A549 (cell line): Measurements from ENCODE around the gene SNORC. TPM values are rescaled to one million over a fixed set of nuclear protein-coding genes. Genes with fewer than 3 reads are reported as not detected.

Experiments used
- ATAC-seq, 2 experiments: fragments of 200-7000 bp in 1 of 2; fragments of >200 bp in 1 of 2; cut with Nextera tagmentation in 1 of 2; cut with Tn5 transposase in 1 of 2; 3 replicates each; pipeline versions ENCODE4 v1.8.0 to v1.9.1; 2018 to 2020; ENCODE audit warnings: mild to moderate bottlenecking in 1 of 2, moderate library complexity in 1 of 2
- CTCF ChIA-PET: fragments of 300-600 bp; sonication (Branson Sonifier 250); formaldehyde crosslinking; extraction: SDS; loops from one replicate; lab custom pipeline; 2021; ENCODE audit warnings: antibody characterized with exemption, inconsistent platforms; lab: Yijun Ruan, JAX
- POLR2A ChIA-PET: fragments of 350-600 bp; formaldehyde crosslinking; extraction: SDS; loops from one replicate; lab custom pipeline; 2021; ENCODE audit warnings: antibody characterized with exemption, inconsistent platforms; lab: Yijun Ruan, JAX
- DNase-seq, 2 experiments: peaks; one replicate each; pipeline versions ENCODE4 v3.0.0 to v3.0.0-alpha.2; 2011 to 2016; ENCODE audit warnings: low read depth in 1 of 2, low spot score in 1 of 2
- FAIRE-seq: peaks from 2 replicates; lab custom pipeline; 2011; peaks lifted over from hg19 to GRCh38; lab: Jason Lieb, UNC
- H3K27ac ChIP-seq, 2 experiments: fragments of >200 bp; sonication (Bioruptor Twin); formaldehyde crosslinking; 3 replicates each; pipeline ENCODE4 v1.5.1; 2016 to 2017
- H3K4me1 ChIP-seq: fragments of >200 bp; sonication (Bioruptor Twin); formaldehyde crosslinking; 3 replicates; pipeline ENCODE4 v1.6.1; 2016
- H3K4me2 ChIP-seq: fragments of >200 bp; sonication (Bioruptor Twin); formaldehyde crosslinking; 3 replicates; pipeline ENCODE4 v1.6.1; 2016
- H3K4me3 ChIP-seq: fragments of >200 bp; sonication (Bioruptor Twin); formaldehyde crosslinking; 3 replicates; pipeline ENCODE4 v1.5.1; 2016
- H3K9me3 ChIP-seq: fragments of >200 bp; sonication (Bioruptor Twin); formaldehyde crosslinking; 3 replicates; pipeline ENCODE4 v1.6.1; 2016
- BCL3 ChIP-seq: fragments of >200 bp; sonication (Bioruptor Twin); formaldehyde crosslinking; IDR thresholded peaks from 3 replicates; pipeline ENCODE4 v1.6.1; 2016
- BHLHE40 ChIP-seq: IDR thresholded peaks from 2 replicates; pipeline ENCODE4 v1.6.1; 2012; ENCODE audit warnings: low read depth, low read length, inconsistent platforms
- CBX2 ChIP-seq: fragments of 200-600 bp; sonication (generic); IDR thresholded peaks from 2 replicates; pipeline ENCODE4 v1.6.1; 2016; ENCODE audit warnings: low read depth, mild to moderate bottlenecking, borderline replicate concordance
- CHD4 ChIP-seq: fragments of 200-600 bp; sonication (generic); IDR thresholded peaks from 2 replicates; pipeline ENCODE4 v1.6.1; 2016; ENCODE audit warnings: antibody characterized with exemption, mild to moderate bottlenecking, borderline replicate concordance
- EHMT2 ChIP-seq: fragments of 200-600 bp; sonication (generic); IDR thresholded peaks from 2 replicates; pipeline ENCODE4 v1.6.1; 2016; ENCODE audit warnings: antibody characterized with exemption, low read depth, mild to moderate bottlenecking, moderate library complexity
- EP300 ChIP-seq, 2 experiments: fragments of >200 bp; sonication (Bioruptor Twin); formaldehyde crosslinking; IDR thresholded peaks; 2 replicates in 1 of 2; 3 replicates in 1 of 2; pipeline ENCODE4 v1.6.1; 2016 to 2017
- FOSB ChIP-seq: fragments of 250-450 bp; sonication (Bioruptor Pico); IDR thresholded peaks from 2 replicates; pipeline ENCODE4 v1.5.0; 2020; ENCODE audit warnings: mild to moderate bottlenecking, moderate library complexity
- FOSL2 ChIP-seq, 2 experiments: fragments of 450-650 bp in 1 of 2; fragments of >200 bp in 1 of 2; sonication (Bioruptor Twin) in 1 of 2; formaldehyde crosslinking; IDR thresholded peaks; 2 replicates each; pipeline versions ENCODE4 v1.5.0 to v1.6.1; 2016 to 2020; ENCODE audit warnings: mild to moderate bottlenecking in 1 of 2, moderate library complexity in 1 of 2
- FOXS1 ChIP-seq: fragments of 250-450 bp; sonication (Bioruptor Pico); IDR thresholded peaks from 2 replicates; pipeline ENCODE4 v1.5.0; 2020; ENCODE audit warnings: mild to moderate bottlenecking, moderate library complexity
- GATA3 ChIP-seq: IDR thresholded peaks from 2 replicates; pipeline ENCODE4 v1.6.1; 2012; ENCODE audit warnings: borderline replicate concordance
- HEYL ChIP-seq: fragments of 250-450 bp; sonication (Bioruptor Pico); IDR thresholded peaks from 2 replicates; pipeline ENCODE4 v1.8.0; 2021; ENCODE audit warnings: mild to moderate bottlenecking, moderate library complexity
- HOXB5 ChIP-seq: fragments of 250-450 bp; sonication (Bioruptor Pico); IDR thresholded peaks from 2 replicates; pipeline ENCODE4 v1.5.0; 2020; ENCODE audit warnings: mild to moderate bottlenecking, moderate library complexity
- KDM1A ChIP-seq: fragments of 200-600 bp; sonication (generic); IDR thresholded peaks from 2 replicates; pipeline ENCODE4 v1.6.1; 2016; ENCODE audit warnings: low read depth, mild to moderate bottlenecking
- MAX ChIP-seq: IDR thresholded peaks from 2 replicates; pipeline ENCODE4 v1.6.1; 2012
- NPAS2 ChIP-seq: fragments of 250-450 bp; sonication (Bioruptor Pico); IDR thresholded peaks from 2 replicates; pipeline ENCODE4 v1.8.0; 2022; ENCODE audit warnings: mild to moderate bottlenecking, moderate library complexity, borderline replicate concordance
- PHF8 ChIP-seq: fragments of 200-600 bp; sonication (generic); IDR thresholded peaks from 2 replicates; pipeline ENCODE4 v1.6.1; 2016; ENCODE audit warnings: low read depth, mild to moderate bottlenecking, antibody characterized with exemption, moderate library complexity, borderline replicate concordance
- POLR2AphosphoS2 ChIP-seq: conservative IDR thresholded peaks from 2 replicates; pipeline ENCODE4 v1.6.1; 2012; ENCODE audit warnings: low read length, improper control_type of control experiment, inconsistent platforms
- RARB ChIP-seq: fragments of 250-450 bp; sonication (Bioruptor Pico); IDR thresholded peaks from 2 replicates; pipeline ENCODE4 v1.8.0; 2021; ENCODE audit warnings: mild to moderate bottlenecking, moderate library complexity
- RCOR1 ChIP-seq: fragments of 150-350 bp; IDR thresholded peaks from 2 replicates; pipeline ENCODE4 v1.6.1; 2014; ENCODE audit warnings: antibody characterized with exemption, low read length, low read depth
- RNF2 ChIP-seq: fragments of 200-600 bp; sonication (generic); IDR thresholded peaks from 2 replicates; pipeline ENCODE4 v1.6.1; 2016; ENCODE audit warnings: low read depth, mild to moderate bottlenecking, antibody characterized with exemption, moderate library complexity, borderline replicate concordance
- SREBF2 ChIP-seq: fragments of 450-650 bp; IDR thresholded peaks from 2 replicates; pipeline ENCODE4 v1.6.1; 2014; ENCODE audit warnings: mild to moderate bottlenecking, moderate library complexity
- TP53 ChIP-seq: fragments of 250-450 bp; sonication (Bioruptor Pico); IDR thresholded peaks from 2 replicates; pipeline ENCODE4 v1.5.0; 2021; ENCODE audit warnings: mild to moderate bottlenecking, moderate library complexity
- ZFP36 ChIP-seq: fragments of 450-650 bp; IDR thresholded peaks from 2 replicates; pipeline ENCODE4 v1.6.1; 2014; ENCODE audit warnings: borderline replicate concordance; ENCODE audit not compliant: partially characterized antibody
- ZNF302 ChIP-seq: fragments of 250-450 bp; sonication (Bioruptor Pico); IDR thresholded peaks from 2 replicates; pipeline ENCODE4 v1.9.0; 2021; ENCODE audit warnings: inconsistent platforms, mild to moderate bottlenecking, moderate library complexity
- ZSCAN20 ChIP-seq: fragments of 250-450 bp; sonication (Bioruptor Pico); IDR thresholded peaks from 2 replicates; pipeline ENCODE4 v1.8.0; 2022; ENCODE audit warnings: mild to moderate bottlenecking, moderate library complexity
- WGBS: methylation state at CpG from one replicate; pipeline ENCODE4 v1.1.6; 2017; ENCODE audit errors: missing lambda C conversion rate; 5-methylcytosine and 5-hydroxymethylcytosine counted together
- polyA plus RNA-seq, 4 experiments: library from polyadenylated mRNA; depleted of rRNA in 3 of 4; stranded (reverse); fragments of >200 nt; fragmentation: RNase III in 1 of 4; extraction: RNeasy Plus Mini Kit Qiagen cat#74134 plus additional on column Dnase treatment in 1 of 4; gene quantifications; 2 replicates in 3 of 4; 3 replicates in 1 of 4; pipeline ENCODE4 v1.2.3, GENCODE V29; 2011 to 2017
- TF ChIP-seq, protein P1 (sequence below): IDR thresholded peaks from 2 replicates; pipeline ENCODE4 v1.6.1; 2012
- TF ChIP-seq, protein P2 (sequence below): fragments of 250-450 bp; sonication (Bioruptor Pico); IDR thresholded peaks from 2 replicates; pipeline ENCODE4 v1.5.0; 2020; ENCODE audit warnings: low read depth, mild to moderate bottlenecking, moderate library complexity

Gene SNORC
- polyA plus RNA-seq, 2 of the 4 experiments (the other 2 are of a cell fraction), result 8.4 to 9.1 TPM

DNA sequence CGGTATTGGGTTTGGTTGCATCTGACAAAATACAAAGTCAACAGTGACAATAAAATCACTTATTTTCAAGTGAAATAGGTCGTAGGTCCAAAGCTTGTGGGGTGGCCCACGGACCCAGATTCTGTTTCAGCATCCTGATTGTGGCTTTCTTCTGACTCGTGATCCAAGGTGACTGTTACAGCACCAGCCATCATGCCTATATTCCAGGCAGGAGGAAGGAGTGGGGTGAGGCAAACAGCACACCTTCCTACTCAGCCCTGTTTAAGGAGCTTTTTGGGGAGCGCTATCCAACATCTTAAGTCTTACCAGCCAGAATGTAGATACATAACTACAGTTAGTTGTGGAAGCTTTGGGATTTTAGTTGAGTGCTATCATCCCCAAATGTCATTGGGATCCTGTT lies 8.7 kb upstream of the SNORC start (continued):
- no peak for TF ChIP-seq ZNF302 (CRISPR knock-in tag)
- TF ChIP-seq RARB (CRISPR knock-in tag), result no peak
- no peak for TF ChIP-seq FOSB

GRCh38 chr2:232863996-232864395 lies 6.1 kb upstream of the SNORC start:
- TF ChIP-seq POLR2AphosphoS2 (no peak), MAX (no peak), SREBF2 (no peak), FOXS1 (no peak), FOSL2 (IDR thresholded peaks at IDR 0.05) (no peak), FOSL2 (CRISPR knock-in tag; IDR thresholded peaks at IDR 0.05) (no peak), PHF8 (no peak), HOXB5 (CRISPR knock-in tag) (no peak), ZFP36 (no peak), EP300 (IDR thresholded peaks at IDR 0.05) (no peak), CHD4 (no peak), HEYL (CRISPR knock-in tag) (no peak), BCL3 (no peak), RCOR1 (no peak), GATA3 (no peak)
- TF ChIP-seq, protein P1, sequence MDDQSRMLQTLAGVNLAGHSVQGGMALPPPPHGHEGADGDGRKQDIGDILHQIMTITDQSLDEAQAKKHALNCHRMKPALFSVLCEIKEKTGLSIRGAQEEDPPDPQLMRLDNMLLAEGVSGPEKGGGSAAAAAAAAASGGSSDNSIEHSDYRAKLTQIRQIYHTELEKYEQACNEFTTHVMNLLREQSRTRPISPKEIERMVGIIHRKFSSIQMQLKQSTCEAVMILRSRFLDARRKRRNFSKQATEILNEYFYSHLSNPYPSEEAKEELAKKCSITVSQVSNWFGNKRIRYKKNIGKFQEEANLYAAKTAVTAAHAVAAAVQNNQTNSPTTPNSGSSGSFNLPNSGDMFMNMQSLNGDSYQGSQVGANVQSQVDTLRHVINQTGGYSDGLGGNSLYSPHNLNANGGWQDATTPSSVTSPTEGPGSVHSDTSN, result no peak
- no peak overlapping the region for H3K4me3 ChIP-seq
- ATAC-seq (no peak), DNase-seq (no peak), FAIRE-seq (no peak)
- no peaks in the 10 kb centered on the region for H3K9me3 ChIP-seq
- POLR2A ChIA-PET, result no interaction called here
- peaks cover 27% of the 10 kb centered on the region for H3K4me1 ChIP-seq
- CTCF ChIA-PET, result no interaction called here
- no peak overlapping the region; a peak in 1 of 6 replicates for H3K27ac ChIP-seq
- WGBS, result 89% methylated on average over 2 of the region's 2 CpGs
- no peak overlapping the region for H3K4me2 ChIP-seq

- H3K27ac ChIP-seq, result no peak overlapping the region
- peaks cover 24% of the 10 kb centered on the region for H3K4me1 ChIP-seq
- H3K4me2 ChIP-seq, result no peak overlapping the region
- ATAC-seq, result no peak
- no peaks in the 10 kb centered on the region for H3K9me3 ChIP-seq
- no peak for DNase-seq
- CTCF ChIA-PET, result no interaction called here
- no peak for FAIRE-seq
- H3K4me3 ChIP-seq, result no peak overlapping the region
- TF ChIP-seq EP300 (IDR thresholded peaks at IDR 0.05) (no peak), CBX2 (no peak), ZSCAN20 (CRISPR knock-in tag) (no peak), TP53 (CRISPR knock-in tag) (no peak), KDM1A (no peak), BCL3 (no peak), ZNF302 (CRISPR knock-in tag) (no peak), FOSL2 (IDR thresholded peaks at IDR 0.05) (no peak), FOSL2 (CRISPR knock-in tag; IDR thresholded peaks at IDR 0.05) (no peak), BHLHE40 (no peak), NPAS2 (CRISPR knock-in tag) (no peak), GATA3 (no peak), EHMT2 (no peak), MAX (no peak), RNF2 (no peak), ZFP36 (no peak)
- TF ChIP-seq, protein P2, sequence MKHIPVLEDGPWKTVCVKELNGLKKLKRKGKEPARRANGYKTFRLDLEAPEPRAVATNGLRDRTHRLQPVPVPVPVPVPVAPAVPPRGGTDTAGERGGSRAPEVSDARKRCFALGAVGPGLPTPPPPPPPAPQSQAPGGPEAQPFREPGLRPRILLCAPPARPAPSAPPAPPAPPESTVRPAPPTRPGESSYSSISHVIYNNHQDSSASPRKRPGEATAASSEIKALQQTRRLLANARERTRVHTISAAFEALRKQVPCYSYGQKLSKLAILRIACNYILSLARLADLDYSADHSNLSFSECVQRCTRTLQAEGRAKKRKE (CRISPR knock-in tag), result no peak
- WGBS, result 92% methylated on average over 1 of the region's 1 CpG
- POLR2A ChIA-PET, result no interaction called here
Measured at GRCh38 chr2:232865165-232865564, 4.9 kb upstream of the SNORC start.
